ENCODE data around the gene DPYD.

DPYD gene

DNA sequence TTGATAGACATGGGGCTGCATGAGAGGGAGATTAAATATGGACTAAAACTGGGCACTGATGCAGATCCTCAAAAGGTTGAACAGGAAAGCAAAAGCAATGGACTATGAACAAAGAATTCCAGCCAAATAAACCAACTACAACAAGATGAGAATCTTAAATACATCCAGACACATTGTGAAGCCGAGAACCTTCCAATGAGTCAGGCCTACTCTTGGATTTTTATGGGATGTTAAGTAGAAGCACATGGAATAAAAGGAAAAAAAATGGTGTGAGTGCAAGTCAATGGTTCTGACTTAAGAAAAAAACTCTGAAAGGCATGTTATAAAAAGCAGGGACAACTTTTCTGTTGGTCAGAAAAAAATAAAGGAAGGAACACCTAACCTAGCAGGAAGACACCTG lies 227.2 kb downstream of the DPYD start:
- Mint-ChIP-seq H3K36me3 (ENCODE audit: low read depth) (peaks cover 6% of the 10 kb centered on the region), H3K4me3 (no peak overlapping the region), H3K9me3 (no peaks in the 10 kb centered on the region), H3K4me1 (no peaks in the 10 kb centered on the region), H3K27ac (no peak overlapping the region), H3K27me3 (no peaks in the 10 kb centered on the region)
- ATAC-seq = no peak
- DNase-seq = no peak

DNA sequence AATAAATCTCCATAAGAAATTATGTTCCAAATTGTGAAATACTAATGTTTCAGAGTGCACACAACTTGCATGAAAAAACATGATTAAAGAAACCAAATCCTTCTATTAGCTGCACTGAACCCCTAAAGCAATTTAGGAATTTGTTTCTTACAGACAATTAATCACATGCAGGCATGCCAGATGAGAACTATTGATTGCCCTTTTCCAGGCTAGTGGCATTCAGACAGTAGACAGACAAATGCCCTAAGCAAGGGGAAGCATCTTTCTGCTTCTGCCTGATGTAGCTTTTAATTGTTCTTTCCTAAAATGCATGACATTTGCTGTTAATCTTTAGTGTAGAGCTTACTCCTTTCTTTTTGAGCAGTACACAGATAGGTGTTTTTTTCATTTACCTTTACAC lies 229.5 kb downstream of the DPYD start:
- H3K4me3 Mint-ChIP-seq = no peak overlapping the region
- H3K36me3 Mint-ChIP-seq (ENCODE audit: low read depth) = peaks cover 13% of the 10 kb centered on the region
- no peak for DNase-seq
- no peak overlapping the region for H3K27ac Mint-ChIP-seq
- no peak for ATAC-seq
- no peaks in the 10 kb centered on the region for H3K4me1 Mint-ChIP-seq
- H3K9me3 Mint-ChIP-seq = no peaks in the 10 kb centered on the region
- no peaks in the 10 kb centered on the region for H3K27me3 Mint-ChIP-seq

DNA sequence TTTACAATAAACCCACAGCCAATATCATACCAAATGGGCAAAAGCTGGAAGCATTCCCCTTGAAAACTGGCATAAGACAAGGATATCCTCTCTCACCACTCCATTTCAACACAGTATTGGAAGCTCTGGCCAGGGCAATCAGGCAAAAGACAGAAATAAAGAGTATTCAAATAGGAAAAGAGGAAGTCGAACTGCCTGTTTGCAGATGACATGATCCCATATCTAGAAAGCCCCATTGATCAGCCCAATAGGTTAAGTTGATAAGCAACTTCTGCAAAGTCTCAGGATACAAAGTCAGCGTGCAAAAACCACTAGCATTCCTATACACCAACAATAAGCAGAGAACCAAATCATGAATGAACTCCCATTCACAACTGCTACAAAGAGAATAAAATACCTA lies 235.5 kb downstream of the DPYD start:
- H3K4me3 Mint-ChIP-seq = no peak overlapping the region
- H3K27ac Mint-ChIP-seq = no peak overlapping the region
- DNase-seq (no peak), ATAC-seq (no peak)
- H3K4me1 Mint-ChIP-seq = no peaks in the 10 kb centered on the region
- peaks cover 18% of the 10 kb centered on the region for H3K36me3 Mint-ChIP-seq (ENCODE audit: low read depth)
- H3K9me3 Mint-ChIP-seq = no peaks in the 10 kb centered on the region
- H3K27me3 Mint-ChIP-seq = no peaks in the 10 kb centered on the region

DNA sequence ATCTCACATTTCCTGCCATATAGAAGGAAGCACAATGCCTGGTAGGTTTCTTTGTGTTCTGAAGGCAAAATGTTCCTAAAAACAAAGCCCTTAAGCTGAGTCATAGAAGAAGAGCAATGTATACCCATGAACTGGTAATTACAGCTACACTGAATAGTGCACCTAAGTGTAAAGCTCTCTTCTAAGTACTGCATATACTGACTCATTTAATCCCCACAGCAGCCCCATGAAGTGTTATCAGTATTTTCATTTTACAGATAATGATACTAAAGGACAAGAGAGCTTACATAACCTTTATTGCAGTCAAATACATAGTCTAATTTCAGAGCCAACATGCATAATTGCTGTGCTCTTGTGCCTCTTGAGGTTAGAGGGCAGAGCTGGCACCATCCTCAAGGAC lies 239.9 kb downstream of the DPYD start:
- Mint-ChIP-seq H3K4me3 (no peak overlapping the region), H3K36me3 (ENCODE audit: low read depth) (peaks cover 26% of the 10 kb centered on the region), H3K27ac (no peak overlapping the region), H3K27me3 (no peaks in the 10 kb centered on the region), H3K4me1 (no peaks in the 10 kb centered on the region), H3K9me3 (peaks cover 4% of the 10 kb centered on the region)
- DNase-seq (no peak), ATAC-seq (peak; percentile 54)

DNA sequence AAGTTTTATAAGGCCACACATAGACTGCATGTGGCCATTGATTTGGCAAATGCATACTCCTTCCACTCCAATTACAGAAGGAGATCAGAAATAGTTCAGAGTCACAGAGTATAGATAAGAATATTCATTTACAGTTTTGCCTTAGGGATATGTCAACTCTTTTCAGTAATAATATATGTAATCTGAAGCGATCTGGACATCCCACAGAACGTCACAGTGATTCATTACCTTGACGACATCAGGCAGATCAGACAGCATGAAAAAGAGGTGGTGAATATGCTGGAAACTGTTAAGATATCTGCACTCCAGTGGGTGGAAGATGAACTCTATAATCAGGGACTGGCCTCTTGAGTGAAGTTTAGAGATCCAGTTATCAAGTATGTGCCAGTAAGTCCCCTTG lies 240.4 kb downstream of the DPYD start:
- peaks cover 5% of the 10 kb centered on the region for H3K9me3 Mint-ChIP-seq
- H3K27ac Mint-ChIP-seq = no peak overlapping the region
- DNase-seq = no peak
- H3K4me3 Mint-ChIP-seq = no peak overlapping the region
- H3K4me1 Mint-ChIP-seq = no peaks in the 10 kb centered on the region
- H3K27me3 Mint-ChIP-seq = no peaks in the 10 kb centered on the region
- ATAC-seq = no peak
- peaks cover 23% of the 10 kb centered on the region for H3K36me3 Mint-ChIP-seq (ENCODE audit: low read depth)

DNA sequence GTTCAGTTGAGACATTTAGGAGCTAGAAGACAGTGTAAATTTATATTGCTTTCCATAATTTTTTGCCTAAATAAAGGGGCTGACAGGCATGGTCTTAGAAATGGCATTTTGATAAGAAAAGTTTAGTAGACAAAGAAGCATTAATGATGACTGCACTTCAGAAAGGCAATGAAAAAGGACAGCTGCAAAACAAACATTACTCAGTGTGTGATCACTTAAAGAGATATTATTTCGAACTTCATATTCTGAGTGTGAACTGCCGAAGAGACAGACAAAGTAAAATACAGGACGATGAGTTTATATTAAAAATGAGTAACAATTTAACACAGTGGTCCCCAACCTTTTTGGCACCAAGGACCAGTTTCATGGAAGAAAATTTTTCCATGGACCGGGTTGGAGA lies 243.1 kb downstream of the DPYD start:
- DNase-seq (no peak), ATAC-seq (no peak)
- Mint-ChIP-seq H3K27ac (no peak overlapping the region), H3K9me3 (peaks cover 5% of the 10 kb centered on the region), H3K36me3 (ENCODE audit: low read depth) (peaks cover 33% of the 10 kb centered on the region), H3K4me3 (no peak overlapping the region), H3K4me1 (no peaks in the 10 kb centered on the region), H3K27me3 (no peaks in the 10 kb centered on the region)

DNA sequence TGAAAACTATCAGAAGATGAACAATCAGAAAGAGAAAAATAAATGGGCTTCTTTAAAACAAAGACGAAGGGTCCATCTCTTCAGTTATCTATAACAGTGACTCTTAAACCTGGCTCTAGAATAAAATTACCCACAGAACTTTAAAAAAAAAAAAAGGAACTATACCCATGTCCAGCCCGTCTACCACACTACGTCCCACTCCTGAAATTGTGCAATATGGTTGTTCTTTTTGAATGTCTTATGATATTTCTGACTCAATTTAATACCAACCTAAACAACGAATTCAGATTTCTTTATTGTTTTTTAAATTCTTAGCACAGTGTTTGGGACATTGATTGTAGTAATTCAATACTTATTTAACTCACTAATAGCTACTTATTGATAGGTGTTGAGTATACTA lies 246.3 kb downstream of the DPYD start:
- H3K9me3 Mint-ChIP-seq = peaks cover 5% of the 10 kb centered on the region
- H3K27me3 Mint-ChIP-seq = no peaks in the 10 kb centered on the region
- DNase-seq (no peak), ATAC-seq (no peak)
- H3K4me3 Mint-ChIP-seq = no peak overlapping the region
- no peaks in the 10 kb centered on the region for H3K4me1 Mint-ChIP-seq
- peaks cover 40% of the 10 kb centered on the region for H3K36me3 Mint-ChIP-seq (ENCODE audit: low read depth)
- no peak overlapping the region for H3K27ac Mint-ChIP-seq

DNA sequence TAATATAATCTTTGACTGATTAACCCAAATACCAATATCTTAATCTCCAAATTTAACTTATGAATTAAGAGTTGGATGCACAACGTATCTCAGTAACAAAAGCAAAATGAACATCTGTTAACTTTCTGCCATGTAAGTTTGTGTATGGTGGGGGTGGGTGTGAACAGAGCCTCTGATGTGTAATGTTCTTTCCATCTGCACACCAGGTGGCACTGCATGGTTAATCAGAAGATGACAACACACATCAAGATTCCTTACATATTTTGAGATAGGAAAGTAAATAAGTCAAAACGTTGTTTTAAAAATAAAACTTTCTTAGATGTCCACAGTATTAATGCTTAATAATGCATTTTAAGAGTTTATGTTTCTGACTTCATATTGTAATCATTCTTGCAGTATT lies 251.9 kb downstream of the DPYD start:
- ATAC-seq = no peak
- Mint-ChIP-seq H3K27ac (no peak overlapping the region), H3K9me3 (no peaks in the 10 kb centered on the region), H3K4me3 (no peak overlapping the region), H3K36me3 (ENCODE audit: low read depth) (peaks cover 14% of the 10 kb centered on the region), H3K4me1 (no peaks in the 10 kb centered on the region), H3K27me3 (no peaks in the 10 kb centered on the region)
- DNase-seq = no peak

DNA sequence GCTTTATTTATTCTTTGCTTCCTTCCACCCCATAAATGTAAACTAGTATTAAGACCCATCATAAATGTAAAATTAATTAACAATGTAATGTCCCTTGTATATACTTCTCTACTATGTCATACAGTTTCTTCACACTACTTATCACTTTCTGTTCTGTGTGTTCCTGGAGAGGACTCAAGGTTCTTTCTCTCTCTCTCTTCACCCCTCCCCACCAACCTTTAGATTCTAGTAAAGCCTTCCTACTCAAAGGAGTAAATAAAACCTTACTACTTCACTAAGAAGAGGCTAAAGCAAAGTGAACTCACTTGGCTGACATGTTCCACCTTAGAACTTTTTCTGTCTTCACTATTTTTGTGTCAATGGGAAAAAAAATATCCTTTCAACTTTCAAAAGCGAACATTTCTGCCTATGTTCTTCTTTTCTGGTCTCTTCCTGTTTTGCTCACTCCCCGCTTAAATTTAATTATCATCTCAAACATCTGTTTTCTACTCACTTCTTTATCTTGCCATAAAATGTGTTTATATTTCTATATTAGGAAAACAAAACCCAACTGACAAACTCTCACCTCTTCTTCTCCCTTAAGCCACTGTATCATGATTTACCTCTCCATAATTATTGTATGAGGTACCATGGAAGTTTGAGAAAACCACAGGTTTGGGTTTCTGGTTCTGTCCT lies 260.3 kb downstream of the DPYD start:
- DNase-seq (no peak), ATAC-seq (no peak)
- peaks cover 4% of the 10 kb centered on the region for H3K4me1 Mint-ChIP-seq
- no peaks in the 10 kb centered on the region for H3K9me3 Mint-ChIP-seq
- peaks cover 8% of the 10 kb centered on the region for H3K36me3 Mint-ChIP-seq (ENCODE audit: low read depth)
- no peak overlapping the region for H3K4me3 Mint-ChIP-seq
- H3K27me3 Mint-ChIP-seq = no peaks in the 10 kb centered on the region
- H3K27ac Mint-ChIP-seq = no peak overlapping the region

DNA sequence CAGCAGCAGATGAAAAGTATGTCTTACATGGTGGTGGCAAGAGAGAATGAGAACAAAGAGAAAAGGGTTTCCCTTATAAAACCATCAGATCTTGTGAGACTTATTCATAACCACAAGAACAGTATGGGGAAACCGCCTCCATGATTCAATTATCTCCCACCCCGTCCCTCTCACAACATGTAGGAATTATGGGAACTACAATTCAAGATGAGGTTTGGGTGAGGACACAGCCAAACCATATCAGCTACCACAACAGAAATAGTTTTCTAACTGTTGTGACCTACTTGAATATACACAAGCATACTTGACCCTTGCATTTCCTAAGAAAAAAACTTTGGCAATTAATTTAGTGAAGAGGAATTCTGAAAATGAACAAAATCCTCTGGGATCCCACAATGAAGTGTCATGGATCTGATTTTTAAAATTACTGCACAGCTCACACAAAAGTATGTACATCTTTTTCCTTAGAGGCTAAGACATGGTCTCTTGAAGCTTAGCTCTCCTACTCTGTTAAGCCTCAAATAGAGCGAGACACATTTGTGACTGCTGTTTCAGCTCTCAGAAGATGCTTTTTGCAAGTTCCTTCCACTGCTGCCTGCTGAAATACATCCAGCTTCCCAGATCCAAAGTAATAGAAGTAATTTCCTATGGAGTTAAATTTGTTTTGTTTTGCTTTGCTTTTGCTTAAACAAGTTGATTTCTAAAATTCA lies 265.8 kb downstream of the DPYD start:
- Mint-ChIP-seq H3K4me1 (no peaks in the 10 kb centered on the region), H3K9me3 (peaks cover 1% of the 10 kb centered on the region), H3K27me3 (no peaks in the 10 kb centered on the region), H3K36me3 (ENCODE audit: low read depth) (peaks cover 14% of the 10 kb centered on the region), H3K4me3 (no peak overlapping the region), H3K27ac (no peak overlapping the region)
- DNase-seq (no peak), ATAC-seq (no peak)

DNA sequence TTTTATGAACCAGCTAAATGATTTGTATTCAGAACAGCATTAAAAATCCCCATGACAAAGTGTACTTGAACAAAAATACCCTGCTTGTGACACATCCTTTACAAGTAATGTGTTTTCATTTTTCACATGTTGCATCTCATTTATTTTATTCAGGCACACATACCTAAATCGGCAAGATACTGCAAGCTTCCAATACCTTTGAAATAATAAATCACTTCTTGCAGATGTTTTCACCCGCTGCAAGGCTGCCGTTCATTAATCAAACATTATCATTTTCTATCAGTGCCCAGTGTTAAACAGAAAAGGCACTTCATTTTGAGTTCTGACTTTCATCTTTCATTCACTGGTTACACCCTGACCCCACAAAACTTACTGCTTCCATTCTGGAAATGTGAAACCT lies 269.6 kb downstream of the DPYD start:
- no peak overlapping the region for H3K4me3 Mint-ChIP-seq
- H3K4me1 Mint-ChIP-seq = no peaks in the 10 kb centered on the region
- H3K36me3 Mint-ChIP-seq (ENCODE audit: low read depth) = peaks cover 22% of the 10 kb centered on the region
- DNase-seq = no peak
- no peaks in the 10 kb centered on the region for H3K27me3 Mint-ChIP-seq
- ATAC-seq = no peak
- H3K27ac Mint-ChIP-seq = no peak overlapping the region
- peaks cover 22% of the 10 kb centered on the region for H3K9me3 Mint-ChIP-seq

DNA sequence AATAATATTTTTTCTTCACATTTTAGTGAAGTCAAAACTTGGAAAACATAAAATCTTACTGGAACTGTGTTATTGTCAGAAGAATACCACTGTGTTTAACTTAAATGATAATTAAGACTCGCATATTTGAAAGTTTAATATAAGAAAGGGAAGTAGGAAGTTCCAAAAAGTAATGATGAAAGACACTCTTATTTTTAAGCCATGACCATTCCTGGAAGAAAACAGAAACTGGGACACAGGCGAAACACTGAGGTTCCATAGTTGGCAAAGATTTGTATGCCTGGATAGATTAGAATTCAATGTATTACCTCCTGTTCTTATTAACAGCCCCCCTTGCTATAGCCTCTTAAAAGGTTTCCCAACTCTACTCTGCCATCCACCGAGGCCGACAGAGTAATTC lies 271.2 kb downstream of the DPYD start:
- peaks cover 20% of the 10 kb centered on the region for H3K36me3 Mint-ChIP-seq (ENCODE audit: low read depth)
- DNase-seq (no peak), ATAC-seq (no peak)
- no peak overlapping the region for H3K4me3 Mint-ChIP-seq
- no peaks in the 10 kb centered on the region for H3K27me3 Mint-ChIP-seq
- no peak overlapping the region for H3K27ac Mint-ChIP-seq
- peaks cover 25% of the 10 kb centered on the region for H3K9me3 Mint-ChIP-seq
- no peaks in the 10 kb centered on the region for H3K4me1 Mint-ChIP-seq

DNA sequence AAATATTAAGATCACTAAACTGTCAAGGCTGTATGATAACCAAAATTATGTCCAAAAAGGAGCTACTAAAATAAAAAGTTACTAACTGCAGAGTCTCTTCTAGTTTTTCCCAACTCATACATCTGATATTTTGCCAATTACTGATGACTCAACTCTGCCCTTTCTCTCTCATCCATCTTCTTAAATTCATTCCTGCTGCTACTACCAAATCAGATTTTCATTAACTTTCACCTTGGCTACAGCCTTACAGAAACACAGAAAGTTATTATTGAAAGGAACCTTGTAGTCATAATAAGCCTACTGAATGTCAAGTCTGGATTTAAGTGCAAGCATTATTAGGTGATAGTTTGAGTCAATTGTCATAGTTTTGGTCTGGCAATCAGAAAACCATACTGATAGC lies 273.1 kb downstream of the DPYD start:
- no peak overlapping the region for H3K27ac Mint-ChIP-seq
- H3K4me3 Mint-ChIP-seq = no peak overlapping the region
- H3K4me1 Mint-ChIP-seq = no peaks in the 10 kb centered on the region
- peaks cover 25% of the 10 kb centered on the region for H3K36me3 Mint-ChIP-seq (ENCODE audit: low read depth)
- no peaks in the 10 kb centered on the region for H3K27me3 Mint-ChIP-seq
- H3K9me3 Mint-ChIP-seq = peaks cover 29% of the 10 kb centered on the region
- DNase-seq = no peak
- ATAC-seq = no peak

DNA sequence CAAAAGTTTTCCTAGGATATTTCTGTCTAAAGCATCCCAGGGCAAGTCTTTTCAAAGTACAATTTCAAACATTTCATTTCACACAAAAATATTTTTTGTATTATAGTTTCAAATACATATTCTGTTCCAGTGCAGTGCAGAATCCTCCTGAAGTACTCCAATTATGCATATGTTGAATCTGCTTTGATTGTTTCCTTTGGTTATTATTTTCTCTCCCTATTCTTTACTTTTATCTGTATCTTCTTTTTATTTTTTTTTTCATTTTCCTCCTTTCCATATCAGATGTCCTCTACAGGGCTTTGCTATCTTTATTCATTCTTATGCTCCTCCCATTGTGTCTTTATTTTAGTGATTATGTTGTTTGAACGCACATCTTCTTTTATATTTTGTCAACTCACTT lies 274.8 kb downstream of the DPYD start:
- H3K27me3 Mint-ChIP-seq = no peaks in the 10 kb centered on the region
- no peak overlapping the region for H3K27ac Mint-ChIP-seq
- peaks cover 29% of the 10 kb centered on the region for H3K9me3 Mint-ChIP-seq
- ATAC-seq (no peak), DNase-seq (no peak)
- H3K4me1 Mint-ChIP-seq = no peaks in the 10 kb centered on the region
- H3K4me3 Mint-ChIP-seq = no peak overlapping the region
- H3K36me3 Mint-ChIP-seq (ENCODE audit: low read depth) = peaks cover 21% of the 10 kb centered on the region

DNA sequence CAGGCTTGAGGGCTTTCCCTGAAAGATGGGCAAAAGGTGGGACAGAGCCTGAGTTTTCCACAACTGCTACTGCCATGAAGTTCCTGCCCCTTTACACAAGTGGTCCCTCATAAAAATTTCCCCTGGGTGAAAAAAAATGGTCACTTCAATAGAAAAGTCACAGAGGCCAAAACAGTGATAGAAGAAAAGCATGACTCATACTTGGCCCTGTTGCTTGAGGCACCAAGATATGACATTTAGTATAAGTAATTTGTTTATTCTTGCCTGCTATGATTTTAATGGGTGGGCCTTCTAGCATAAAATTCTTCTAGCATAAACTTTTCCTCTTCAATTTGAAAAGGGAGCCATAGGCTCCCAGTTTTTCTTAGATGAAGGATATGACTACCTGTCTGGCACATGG lies 280.2 kb downstream of the DPYD start:
- ATAC-seq (no peak), DNase-seq (no peak)
- Mint-ChIP-seq H3K36me3 (ENCODE audit: low read depth) (peaks cover 7% of the 10 kb centered on the region), H3K9me3 (peaks cover 4% of the 10 kb centered on the region), H3K27ac (no peak overlapping the region), H3K27me3 (no peaks in the 10 kb centered on the region), H3K4me3 (no peak overlapping the region), H3K4me1 (no peaks in the 10 kb centered on the region)

DNA sequence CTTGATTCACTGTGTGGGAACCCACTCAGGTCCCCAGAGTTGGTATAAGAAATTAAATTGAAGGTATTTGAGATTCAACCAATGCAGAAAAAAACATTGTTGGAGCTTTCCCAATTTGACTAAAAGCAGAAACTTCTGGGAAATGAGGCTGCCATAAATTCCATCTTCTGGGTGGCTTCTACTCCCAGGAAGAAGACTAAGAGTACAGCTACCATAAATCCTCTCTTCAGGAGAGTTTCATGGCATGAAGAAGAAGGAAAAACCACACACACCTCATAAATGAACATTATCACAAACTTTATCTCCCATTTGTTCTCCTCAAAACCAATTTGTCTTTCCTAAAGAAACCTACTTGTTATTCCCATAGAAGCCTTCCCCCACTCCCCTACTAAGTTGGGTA lies 283.9 kb downstream of the DPYD start:
- Mint-ChIP-seq H3K27me3 (no peaks in the 10 kb centered on the region), H3K36me3 (ENCODE audit: low read depth) (no peaks in the 10 kb centered on the region), H3K4me1 (no peaks in the 10 kb centered on the region), H3K4me3 (no peak overlapping the region), H3K27ac (no peak overlapping the region), H3K9me3 (no peaks in the 10 kb centered on the region)
- no peak for ATAC-seq
- no peak for DNase-seq

Measured in activated naive CD8-positive, alpha-beta T cell treated with anti-CD3 and anti-CD28 coated beads, Interleukin-2, amount 50 U/mL, for 24 hours (primary cell).